Osteocyte (in vitro differentiated cells): Measurements from ENCODE around the gene TMEM132C. TPM values are rescaled to one million over a fixed set of nuclear protein-coding genes. Genes with fewer than 3 reads are reported as not detected.

Experiments used
- DNase-seq: peaks from one replicate; pipeline ENCODE4 v3.0.0; 2021; ENCODE audit warnings: mixed read lengths; ENCODE audit not compliant: unreplicated experiment; ENCODE audit errors: extremely low spot score
- H3K27ac Mint-ChIP-seq: one replicate; pipeline ENCODE4 v1.8.0; 2021; ENCODE audit warnings: mild to moderate bottlenecking, mixed read lengths; ENCODE audit not compliant: unreplicated experiment
- H3K27me3 Mint-ChIP-seq: one replicate; pipeline ENCODE4 v1.8.0; 2021; ENCODE audit warnings: mixed read lengths; ENCODE audit not compliant: unreplicated experiment
- H3K36me3 Mint-ChIP-seq: one replicate; pipeline ENCODE4 v1.8.0; 2021; ENCODE audit warnings: mixed read lengths; ENCODE audit not compliant: unreplicated experiment
- H3K4me1 Mint-ChIP-seq: one replicate; pipeline ENCODE4 v1.8.0; 2021; ENCODE audit warnings: mixed read lengths; ENCODE audit not compliant: unreplicated experiment
- H3K4me3 Mint-ChIP-seq: one replicate; pipeline ENCODE4 v1.8.0; 2021; ENCODE audit warnings: mild to moderate bottlenecking, moderate library complexity, mixed read lengths; ENCODE audit not compliant: unreplicated experiment
- H3K9me3 Mint-ChIP-seq: one replicate; pipeline ENCODE4 v1.8.0; 2021; ENCODE audit warnings: mixed read lengths; ENCODE audit not compliant: unreplicated experiment
- total RNA-seq: library from RNA; stranded (reverse); gene quantifications from 2 replicates; pipeline ENCODE4 v1.2.1, GENCODE V29; 2021
- TF ChIP-seq, protein P1 (sequence below): fragments of 200-600 bp; sonication (generic); IDR thresholded peaks from 2 replicates; pipeline ENCODE4 v1.5.0; 2021; ENCODE audit warnings: antibody characterized with exemption, mild to moderate bottlenecking, moderate library complexity

The TMEM132C gene
- total RNA-seq, 1 donor from 2014 or later: not detected

DNA sequence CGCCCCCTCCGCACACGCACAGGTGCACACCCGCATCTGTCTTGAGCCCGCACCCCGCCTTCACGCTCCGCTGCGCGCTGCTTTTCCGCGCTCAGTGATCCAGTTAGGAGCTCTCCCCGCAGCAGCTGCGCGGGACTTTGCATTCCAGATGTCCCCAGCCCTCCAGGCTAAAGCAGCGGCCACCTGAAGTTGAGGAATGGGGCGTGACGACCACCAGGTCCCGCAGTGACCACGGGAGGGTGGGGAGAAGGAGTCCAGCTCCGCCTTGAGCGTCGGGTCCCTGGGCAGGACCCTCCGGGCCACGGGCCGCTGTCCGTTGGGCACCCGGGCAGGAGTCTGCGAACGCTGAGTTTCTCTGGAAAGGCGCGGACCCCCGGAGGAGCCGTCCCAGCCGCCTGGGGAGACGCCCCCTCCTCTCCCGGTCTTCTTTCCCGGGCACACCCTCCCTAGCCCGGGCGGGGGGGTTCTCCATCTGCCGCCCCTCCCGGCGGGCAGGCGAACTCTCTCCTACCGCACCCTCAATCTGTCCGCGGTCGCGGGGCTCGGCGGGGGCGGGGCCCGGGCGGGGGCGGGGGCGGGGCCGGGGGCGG is 334 bp upstream of the TMEM132C start:
- Mint-ChIP-seq H3K4me3 (peak overlapping the region; percentile 46), H3K9me3 (peaks cover 10% of the 10 kb centered on the region), H3K27ac (no peak overlapping the region), H3K4me1 (peaks cover 3% of the 10 kb centered on the region), H3K27me3 (peaks cover 41% of the 10 kb centered on the region), H3K36me3 (no peaks in the 10 kb centered on the region)
- TF ChIP-seq, protein P1, sequence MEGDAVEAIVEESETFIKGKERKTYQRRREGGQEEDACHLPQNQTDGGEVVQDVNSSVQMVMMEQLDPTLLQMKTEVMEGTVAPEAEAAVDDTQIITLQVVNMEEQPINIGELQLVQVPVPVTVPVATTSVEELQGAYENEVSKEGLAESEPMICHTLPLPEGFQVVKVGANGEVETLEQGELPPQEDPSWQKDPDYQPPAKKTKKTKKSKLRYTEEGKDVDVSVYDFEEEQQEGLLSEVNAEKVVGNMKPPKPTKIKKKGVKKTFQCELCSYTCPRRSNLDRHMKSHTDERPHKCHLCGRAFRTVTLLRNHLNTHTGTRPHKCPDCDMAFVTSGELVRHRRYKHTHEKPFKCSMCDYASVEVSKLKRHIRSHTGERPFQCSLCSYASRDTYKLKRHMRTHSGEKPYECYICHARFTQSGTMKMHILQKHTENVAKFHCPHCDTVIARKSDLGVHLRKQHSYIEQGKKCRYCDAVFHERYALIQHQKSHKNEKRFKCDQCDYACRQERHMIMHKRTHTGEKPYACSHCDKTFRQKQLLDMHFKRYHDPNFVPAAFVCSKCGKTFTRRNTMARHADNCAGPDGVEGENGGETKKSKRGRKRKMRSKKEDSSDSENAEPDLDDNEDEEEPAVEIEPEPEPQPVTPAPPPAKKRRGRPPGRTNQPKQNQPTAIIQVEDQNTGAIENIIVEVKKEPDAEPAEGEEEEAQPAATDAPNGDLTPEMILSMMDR: no peak
- no peak for DNase-seq

DNA sequence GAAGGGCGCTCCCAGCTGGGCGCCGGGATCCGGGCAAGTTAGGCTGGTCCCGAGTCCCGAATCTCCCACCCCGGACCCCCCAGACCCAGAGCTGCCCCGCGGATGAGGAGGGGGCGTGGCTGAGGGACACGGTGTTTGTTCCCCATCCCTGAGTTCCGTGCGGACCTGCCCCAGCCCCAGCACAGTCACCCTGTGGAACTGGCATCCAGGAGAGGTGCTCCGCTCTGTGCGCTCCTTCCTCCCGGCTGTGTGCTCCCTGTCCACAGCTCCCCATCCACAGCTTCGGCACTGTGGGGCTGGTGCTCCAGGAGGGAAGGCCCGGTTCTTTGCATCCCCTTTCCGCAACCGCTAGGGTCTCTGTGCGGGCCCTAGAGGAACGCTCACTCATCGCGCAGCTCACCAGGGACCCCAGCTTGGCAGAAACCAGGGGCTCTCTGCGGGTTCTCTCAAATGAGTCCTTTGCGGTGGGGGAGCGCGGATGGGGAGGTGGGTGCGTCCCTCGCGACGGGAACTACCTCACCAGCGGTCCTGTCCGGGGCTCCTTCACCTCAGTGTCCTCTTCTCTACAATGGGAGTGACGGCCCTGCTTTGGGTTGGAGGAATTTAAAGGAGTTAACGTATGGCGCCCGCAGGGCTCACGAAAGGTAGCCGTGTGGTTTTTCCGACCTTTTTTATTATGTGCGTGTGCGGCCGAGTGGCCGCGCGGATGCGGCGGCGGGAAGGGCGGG is 845 bp downstream of the TMEM132C start:
- H3K4me3 Mint-ChIP-seq: no peak overlapping the region
- TF ChIP-seq, protein P1: no peak
- peaks cover 41% of the 10 kb centered on the region for H3K27me3 Mint-ChIP-seq
- peaks cover 3% of the 10 kb centered on the region for H3K4me1 Mint-ChIP-seq
- DNase-seq: no peak
- peaks cover 7% of the 10 kb centered on the region for H3K9me3 Mint-ChIP-seq
- no peaks in the 10 kb centered on the region for H3K36me3 Mint-ChIP-seq
- H3K27ac Mint-ChIP-seq: no peak overlapping the region

DNA sequence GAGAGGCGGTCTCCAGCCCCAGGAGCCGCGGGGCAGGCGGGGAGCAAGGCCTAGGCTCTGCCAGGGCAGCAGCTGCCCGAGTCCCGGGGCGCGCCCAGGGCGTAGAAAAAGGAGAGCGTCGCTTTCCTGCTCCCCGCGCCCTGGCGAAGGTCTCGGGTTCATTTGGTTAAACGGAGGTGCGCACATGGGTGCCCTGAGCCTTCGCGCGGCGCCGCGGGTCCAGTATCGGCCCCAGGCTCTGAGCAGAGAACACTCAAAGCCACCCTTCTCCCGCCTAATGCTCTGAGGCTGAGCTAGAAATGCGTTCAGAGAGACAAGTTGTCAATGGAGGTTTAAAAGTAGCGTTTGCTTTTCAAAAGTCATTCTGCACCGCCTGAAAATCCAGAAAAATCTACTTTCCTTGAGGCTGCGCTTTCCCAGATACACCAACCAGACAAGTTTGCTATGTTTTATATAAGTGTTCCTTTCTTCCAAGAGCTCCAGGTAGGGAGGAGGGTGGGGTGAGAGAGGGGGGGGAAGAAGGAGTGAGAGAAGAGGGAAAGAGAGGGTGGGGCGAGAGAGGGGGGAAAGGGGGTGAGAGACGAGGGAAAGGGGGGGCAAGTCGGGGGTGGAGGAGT is 1.5 kb downstream of the TMEM132C start:
- no peak overlapping the region for H3K27ac Mint-ChIP-seq
- peaks cover 12% of the 10 kb centered on the region for H3K9me3 Mint-ChIP-seq
- no peak for DNase-seq
- peaks cover 41% of the 10 kb centered on the region for H3K27me3 Mint-ChIP-seq
- H3K4me3 Mint-ChIP-seq: no peak overlapping the region
- H3K36me3 Mint-ChIP-seq: no peaks in the 10 kb centered on the region
- TF ChIP-seq, protein P1: no peak
- peaks cover 3% of the 10 kb centered on the region for H3K4me1 Mint-ChIP-seq

DNA sequence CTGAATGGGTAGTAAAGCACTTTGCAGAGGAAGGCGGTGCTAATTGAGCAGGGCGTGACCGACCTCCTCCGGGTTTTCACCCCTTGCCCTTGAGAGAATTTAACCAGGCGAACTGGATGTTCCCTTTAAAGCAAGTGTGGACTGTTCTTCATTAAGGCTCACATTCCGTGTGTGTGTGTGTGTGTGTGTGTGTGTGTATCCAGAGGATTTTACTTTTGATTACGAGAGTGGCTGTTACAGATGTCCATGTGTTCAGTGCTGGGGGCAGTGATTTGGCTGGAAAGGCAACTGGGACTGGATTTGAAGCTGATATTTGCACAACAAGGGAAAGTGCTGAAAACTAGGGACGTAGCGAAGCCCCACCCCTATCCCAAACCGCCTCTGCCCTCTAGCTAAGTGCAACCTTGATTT is 2.2 kb downstream of the TMEM132C start:
- Mint-ChIP-seq H3K36me3 (no peaks in the 10 kb centered on the region), H3K4me3 (no peak overlapping the region), H3K4me1 (peaks cover 3% of the 10 kb centered on the region), H3K9me3 (peaks cover 15% of the 10 kb centered on the region), H3K27me3 (peaks cover 41% of the 10 kb centered on the region), H3K27ac (no peak overlapping the region)
- DNase-seq: no peak
- TF ChIP-seq, protein P1: no peak

DNA sequence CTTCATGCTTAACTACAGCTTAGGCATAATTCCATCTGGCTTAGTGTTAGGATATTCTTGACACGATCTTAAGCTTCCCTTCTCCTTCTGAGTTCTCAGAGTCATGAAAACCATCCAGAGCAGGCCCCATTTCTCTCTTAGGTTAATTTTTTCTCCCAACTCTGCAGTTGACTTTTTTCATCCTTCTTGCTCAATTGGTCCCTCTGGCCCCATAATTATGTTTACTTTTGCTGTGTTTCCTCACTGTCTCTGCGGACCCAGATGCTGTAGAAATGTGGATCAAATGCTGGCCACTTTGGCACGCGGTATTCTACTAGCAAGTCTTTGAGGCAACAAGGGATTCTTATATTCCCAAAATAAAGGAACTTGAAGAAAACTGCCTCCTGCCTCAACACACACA is 9.5 kb downstream of the TMEM132C start:
- H3K36me3 Mint-ChIP-seq: no peaks in the 10 kb centered on the region
- TF ChIP-seq, protein P1: no peak
- no peak overlapping the region for H3K4me3 Mint-ChIP-seq
- no peak for DNase-seq
- H3K4me1 Mint-ChIP-seq: no peaks in the 10 kb centered on the region
- no peak overlapping the region for H3K27ac Mint-ChIP-seq
- peaks cover 45% of the 10 kb centered on the region for H3K9me3 Mint-ChIP-seq
- no peaks in the 10 kb centered on the region for H3K27me3 Mint-ChIP-seq
